Cerebellar nuclear complex (tissue), 1 donor: Measurements from ENCODE around the gene EPS15.
"Not testable (repeated sequence)": the region's sequence is repeated elsewhere in the genome, so short reads cannot be mapped to it uniquely, and the experiment has no call there.

ENCODE experiments used
- DNase-seq, 2 experiments: peaks; one replicate each; lab custom pipeline; 2025; lab: John Stamatoyannopoulos, UW

EPS15 gene

GRCh38 chr1:51472359-51472758 is 46.7 kb downstream of the EPS15 start:
- no peak for DNase-seq

GRCh38 chr1:51469518-51469917 is 49.5 kb downstream of the EPS15 start:
- no peak for DNase-seq

- no peak for DNase-seq
Measured at GRCh38 chr1:51464828-51465227, 54.2 kb downstream of the EPS15 start.

GRCh38 chr1:51463561-51463960 is 55.5 kb downstream of the EPS15 start:
- DNase-seq = no peak

- not testable (repeated sequence) for DNase-seq
Measured at GRCh38 chr1:51462289-51462688, 56.8 kb downstream of the EPS15 start.

GRCh38 chr1:51454554-51454953 is 64.5 kb downstream of the EPS15 start:
- DNase-seq = no peak

- DNase-seq = no peak
Measured at GRCh38 chr1:51453010-51453409, 66.1 kb downstream of the EPS15 start.

GRCh38 chr1:51448844-51449454 is 70.1 kb downstream of the EPS15 start:
- not testable (repeated sequence) for DNase-seq

GRCh38 chr1:51445351-51446090 is 73.5 kb downstream of the EPS15 start:
- DNase-seq = no peak

GRCh38 chr1:51444534-51445192 is 74.4 kb downstream of the EPS15 start:
- no peak for DNase-seq

GRCh38 chr1:51444096-51444495 is 75.0 kb downstream of the EPS15 start:
- no peak for DNase-seq

GRCh38 chr1:51443555-51443954 is 75.5 kb downstream of the EPS15 start:
- DNase-seq = no peak

- DNase-seq = no peak
Measured at GRCh38 chr1:51442616-51443015, 76.5 kb downstream of the EPS15 start.

- no peak for DNase-seq
Measured at GRCh38 chr1:51442198-51442597, 76.9 kb downstream of the EPS15 start.

- no peak for DNase-seq
Measured at GRCh38 chr1:51439895-51440294, 79.2 kb downstream of the EPS15 start.

GRCh38 chr1:51439053-51439452 is 80.0 kb downstream of the EPS15 start:
- DNase-seq = no peak

- not testable (repeated sequence) for DNase-seq
Measured at GRCh38 chr1:51437391-51437790, 81.7 kb downstream of the EPS15 start.

GRCh38 chr1:51435878-51436277 is 83.2 kb downstream of the EPS15 start:
- no peak for DNase-seq

GRCh38 chr1:51433972-51434510 is 85.0 kb downstream of the EPS15 start:
- no peak for DNase-seq

- no peak for DNase-seq
Measured at GRCh38 chr1:51433269-51433971, 85.6 kb downstream of the EPS15 start.

GRCh38 chr1:51432146-51432545 is 86.9 kb downstream of the EPS15 start:
- no peak for DNase-seq

- no peak for DNase-seq
Measured at GRCh38 chr1:51427438-51427837, 91.6 kb downstream of the EPS15 start.
